CD8-positive, alpha-beta memory T cell (primary cell): ENCODE results near the gene SH3RF1. TPM values are rescaled to one million over a fixed set of nuclear protein-coding genes. Genes with fewer than 3 reads are reported as not detected.

Source experiments
- CTCF ChIA-PET: fragments of 350-600 bp; sonication (Branson Sonifier 250); formaldehyde crosslinking; loops from one replicate; lab custom pipeline; 2021; ENCODE audit warnings: antibody characterized with exemption; lab: Charles Lee
- POLR2A ChIA-PET: fragments of 350-600 bp; sonication (Branson Sonifier 250); formaldehyde crosslinking; loops from one replicate; lab custom pipeline; 2021; ENCODE audit warnings: antibody characterized with exemption; lab: Charles Lee
- DNase-seq, 5 donors: peaks; one replicate each; pipeline versions ENCODE4 v3.0.0 to v3.0.0-alpha.2; 2020 to 2022; ENCODE audit warnings: mixed read lengths in 1 of 5
- H3K27ac ChIP-seq: one replicate; pipeline ENCODE4 v1.7.0; 2013; ENCODE audit warnings: low read depth, mild to moderate bottlenecking, low read length, moderate library complexity
- H3K27me3 ChIP-seq: 2 replicates; pipeline ENCODE4 v1.7.0; 2013; ENCODE audit warnings: low read length, mild to moderate bottlenecking; ENCODE audit not compliant: insufficient read depth, poor library complexity, severe bottlenecking
- H3K36me3 ChIP-seq: 2 replicates; pipeline ENCODE4 v1.7.0; 2013; ENCODE audit warnings: mild to moderate bottlenecking, low read length, moderate library complexity; ENCODE audit not compliant: insufficient read depth
- H3K4me1 ChIP-seq: 2 replicates; pipeline ENCODE4 v1.7.0; 2013; ENCODE audit warnings: mild to moderate bottlenecking, low read length, moderate library complexity; ENCODE audit not compliant: insufficient read depth
- H3K4me3 ChIP-seq: 2 replicates; pipeline ENCODE4 v1.7.0; 2013; ENCODE audit warnings: mild to moderate bottlenecking, low read length
- H3K9me3 ChIP-seq: 2 replicates; pipeline ENCODE4 v1.7.0; 2013; ENCODE audit warnings: mild to moderate bottlenecking, low read length
- H3K27ac Mint-ChIP-seq, 8 donors: one replicate each; pipeline ENCODE4 v1.8.0; 2020 to 2021; ENCODE audit warnings: mixed read lengths in 8 of 8, mild to moderate bottlenecking in 6 of 8, inconsistent platforms in 3 of 8, moderate library complexity in 3 of 8
- H3K27me3 Mint-ChIP-seq, 2 donors: one replicate each; pipeline ENCODE4 v1.8.0; 2020 to 2021; ENCODE audit warnings: mixed read lengths in 2 of 2, mild to moderate bottlenecking in 1 of 2, moderate library complexity in 1 of 2
- H3K36me3 Mint-ChIP-seq, 3 donors: one replicate each; pipeline ENCODE4 v1.8.0; 2020 to 2021; ENCODE audit warnings: mixed read lengths in 3 of 3, inconsistent platforms in 1 of 3, mild to moderate bottlenecking in 1 of 3
- H3K4me1 Mint-ChIP-seq, 3 donors: one replicate each; pipeline ENCODE4 v1.8.0; 2020 to 2021; ENCODE audit warnings: mixed read lengths in 3 of 3, inconsistent platforms in 1 of 3, mild to moderate bottlenecking in 1 of 3
- H3K4me3 Mint-ChIP-seq, 7 donors: one replicate each; pipeline ENCODE4 v1.8.0; 2020 to 2021; ENCODE audit warnings: mixed read lengths in 7 of 7, mild to moderate bottlenecking in 6 of 7, moderate library complexity in 4 of 7, inconsistent platforms in 2 of 7
- H3K9me3 Mint-ChIP-seq, 5 donors: one replicate each; pipeline ENCODE4 v1.8.0; 2020 to 2022; ENCODE audit warnings: mixed read lengths in 5 of 5, mild to moderate bottlenecking in 3 of 5, moderate library complexity in 2 of 5, inconsistent platforms in 1 of 5
- polyA plus RNA-seq: library from polyadenylated mRNA; unstranded; fragments of 300-500 nt; fragmentation: Illumina TruSeq; gene quantifications from one replicate; pipeline ENCODE4 v1.2.3, GENCODE V29; 2021
- total RNA-seq, 2 experiments: library from RNA; stranded (reverse); gene quantifications; one replicate each; pipeline ENCODE4 v1.2.3, GENCODE V29; 2021

The SH3RF1 gene
- total and polyA plus RNA-seq, 3 experiments from 2014 or later, result 1.1 to 1.4 TPM; not detected in 1

GRCh38 chr4:169052594-169052945, 218.2 kb downstream of the SH3RF1 start:
- ChIA-PET CTCF (no interaction called here), POLR2A (no interaction called here)
- Histone ChIP-seq H3K4me1 (no peaks in the 10 kb centered on the region), H3K9me3 (no peaks in the 10 kb centered on the region), H3K27me3 (no peaks in the 10 kb centered on the region), H3K36me3 (no peaks in the 10 kb centered on the region), H3K27ac (no peak overlapping the region), H3K4me3 (no peak overlapping the region)
- H3K36me3 Mint-ChIP-seq, result no peaks in the 10 kb centered on the region
- no peak for DNase-seq
- no peaks in the 10 kb centered on the region for H3K9me3 Mint-ChIP-seq
- no peak overlapping the region for H3K27ac Mint-ChIP-seq
- no peak overlapping the region for H3K4me3 Mint-ChIP-seq
- no peaks in the 10 kb centered on the region for H3K4me1 Mint-ChIP-seq
- H3K27me3 Mint-ChIP-seq, result peaks cover 3 to 4% of the 10 kb centered on the region in 2 donors

GRCh38 chr4:169051761-169052593, 218.8 kb downstream of the SH3RF1 start:
- Histone ChIP-seq H3K4me3 (no peak overlapping the region), H3K4me1 (no peaks in the 10 kb centered on the region), H3K36me3 (no peaks in the 10 kb centered on the region), H3K27me3 (no peaks in the 10 kb centered on the region), H3K9me3 (no peaks in the 10 kb centered on the region), H3K27ac (no peak overlapping the region)
- H3K27ac Mint-ChIP-seq, result no peak overlapping the region
- no peak overlapping the region for H3K4me3 Mint-ChIP-seq
- H3K4me1 Mint-ChIP-seq, result no peaks in the 10 kb centered on the region
- POLR2A ChIA-PET, result no interaction called here
- no peak for DNase-seq
- no peaks in the 10 kb centered on the region for H3K9me3 Mint-ChIP-seq
- peaks cover 3 to 4% of the 10 kb centered on the region in 2 donors for H3K27me3 Mint-ChIP-seq
- CTCF ChIA-PET, result no interaction called here
- H3K36me3 Mint-ChIP-seq, result no peaks in the 10 kb centered on the region

GRCh38 chr4:169050881-169051760, 219.6 kb downstream of the SH3RF1 start:
- no peaks in the 10 kb centered on the region for H3K36me3 Mint-ChIP-seq
- H3K27me3 Mint-ChIP-seq, result peaks cover 3 to 4% of the 10 kb centered on the region in 2 donors
- H3K27ac Mint-ChIP-seq, result peak overlapping the region in 1 of 8 donors; percentile 59
- POLR2A ChIA-PET, result no interaction called here
- Histone ChIP-seq H3K27me3 (no peaks in the 10 kb centered on the region), H3K9me3 (no peaks in the 10 kb centered on the region), H3K4me3 (no peak overlapping the region), H3K36me3 (no peaks in the 10 kb centered on the region), H3K27ac (no peak overlapping the region), H3K4me1 (no peaks in the 10 kb centered on the region)
- no peaks in the 10 kb centered on the region for H3K4me1 Mint-ChIP-seq
- DNase-seq, result no peak
- no peaks in the 10 kb centered on the region for H3K9me3 Mint-ChIP-seq
- no peak overlapping the region for H3K4me3 Mint-ChIP-seq
- CTCF ChIA-PET, result no interaction called here

- no peaks in the 10 kb centered on the region for H3K4me1 Mint-ChIP-seq
- POLR2A ChIA-PET, result no interaction called here
- peaks cover 3% of the 10 kb centered on the region in 2 donors for H3K27me3 Mint-ChIP-seq
- Histone ChIP-seq H3K9me3 (no peaks in the 10 kb centered on the region), H3K27me3 (no peaks in the 10 kb centered on the region), H3K4me3 (no peak overlapping the region), H3K27ac (no peak overlapping the region), H3K4me1 (no peaks in the 10 kb centered on the region), H3K36me3 (no peaks in the 10 kb centered on the region)
- H3K36me3 Mint-ChIP-seq, result no peaks in the 10 kb centered on the region
- H3K4me3 Mint-ChIP-seq, result no peak overlapping the region
- no peak overlapping the region for H3K27ac Mint-ChIP-seq
- CTCF ChIA-PET, result no interaction called here
- H3K9me3 Mint-ChIP-seq, result no peaks in the 10 kb centered on the region
- no peak for DNase-seq
These were observed 220.5 kb downstream of the SH3RF1 start for GRCh38 chr4:169050284-169050683.

GRCh38 chr4:169048868-169049414, 221.8 kb downstream of the SH3RF1 start:
- POLR2A ChIA-PET, result no interaction called here
- H3K36me3 Mint-ChIP-seq, result no peaks in the 10 kb centered on the region

GRCh38 chr4:169047956-169048355, 222.8 kb downstream of the SH3RF1 start:
- Mint-ChIP-seq H3K9me3 (no peaks in the 10 kb centered on the region), H3K36me3 (no peaks in the 10 kb centered on the region), H3K4me3 (no peak overlapping the region), H3K4me1 (no peaks in the 10 kb centered on the region), H3K27ac (no peak overlapping the region), H3K27me3 (peaks cover 2 to 6% of the 10 kb centered on the region in 2 donors)
- Histone ChIP-seq H3K27me3 (no peaks in the 10 kb centered on the region), H3K27ac (no peak overlapping the region), H3K4me3 (no peak overlapping the region), H3K36me3 (no peaks in the 10 kb centered on the region), H3K4me1 (no peaks in the 10 kb centered on the region), H3K9me3 (no peaks in the 10 kb centered on the region)
- ChIA-PET CTCF (interaction anchor here (0.8 to 1.6 kb wide), 2 partner anchors 11 to 127 kb away, joined by 3 read pairs; no protein-coding TSS in a partner anchor), POLR2A (no interaction called here)
- DNase-seq, result no peak

More at GRCh38 chr4:169048868-169049414, 221.8 kb downstream of the SH3RF1 start:
- Mint-ChIP-seq H3K27ac (no peak overlapping the region), H3K4me3 (no peak overlapping the region), H3K4me1 (no peaks in the 10 kb centered on the region), H3K27me3 (peaks cover 2 to 3% of the 10 kb centered on the region in 2 donors), H3K9me3 (no peaks in the 10 kb centered on the region)
- Histone ChIP-seq H3K9me3 (no peaks in the 10 kb centered on the region), H3K36me3 (no peaks in the 10 kb centered on the region), H3K27ac (no peak overlapping the region), H3K4me3 (no peak overlapping the region), H3K27me3 (no peaks in the 10 kb centered on the region), H3K4me1 (no peaks in the 10 kb centered on the region)
- DNase-seq, result no peak
- CTCF ChIA-PET, result interaction anchor here (1.6 kb wide), 1 partner anchor 128 kb away, joined by 3 read pairs; no protein-coding TSS in a partner anchor

GRCh38 chr4:169045862-169046584, 224.7 kb downstream of the SH3RF1 start:
- H3K9me3 Mint-ChIP-seq, result no peaks in the 10 kb centered on the region
- H3K4me1 Mint-ChIP-seq, result no peaks in the 10 kb centered on the region
- CTCF ChIA-PET, result no interaction called here
- peak overlapping the region in 2 of 8 donors; percentile 22 to 28 for H3K27ac Mint-ChIP-seq
- POLR2A ChIA-PET, result no interaction called here
- H3K4me1 ChIP-seq, result no peaks in the 10 kb centered on the region
- no peaks in the 10 kb centered on the region for H3K36me3 Mint-ChIP-seq
- H3K4me3 Mint-ChIP-seq, result no peak overlapping the region
- no peaks in the 10 kb centered on the region for H3K27me3 ChIP-seq
- H3K9me3 ChIP-seq, result no peaks in the 10 kb centered on the region
- H3K27me3 Mint-ChIP-seq, result peaks cover 5 to 14% of the 10 kb centered on the region in 2 donors
- no peak overlapping the region for H3K4me3 ChIP-seq
- H3K36me3 ChIP-seq, result no peaks in the 10 kb centered on the region
- no peak overlapping the region for H3K27ac ChIP-seq
- no peak for DNase-seq
